Measurements from ENCODE around the gene KLHL10.
A peak's percentile ranks its signal among the peaks of the same experiment; 100 is the strongest.
"Not testable (repeated sequence)": the region's sequence is repeated elsewhere in the genome, so short reads cannot be mapped to it uniquely, and the experiment has no call there.

The KLHL10 gene

DNA sequence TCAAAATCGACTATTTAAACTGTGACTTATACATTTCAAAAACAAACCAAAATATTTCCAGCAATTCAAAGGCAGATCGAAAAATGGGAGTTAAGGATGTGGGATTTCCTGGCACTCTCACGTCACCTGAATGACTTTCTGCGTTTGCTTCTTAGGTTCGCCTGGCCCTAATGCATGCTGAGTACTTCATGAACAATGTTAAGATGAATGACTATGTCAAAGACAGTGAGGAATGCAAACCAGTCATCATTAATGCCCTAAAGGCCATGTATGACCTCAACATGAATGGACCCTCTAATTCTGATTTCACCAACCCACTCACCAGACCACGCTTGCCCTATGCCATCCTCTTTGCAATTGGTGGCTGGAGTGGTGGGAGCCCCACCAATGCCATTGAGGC is 7.3 kb downstream of the KLHL10 start:
- no peak for DNase-seq (ENCODE audit: low read depth)
- TF ChIP-seq, protein P1, sequence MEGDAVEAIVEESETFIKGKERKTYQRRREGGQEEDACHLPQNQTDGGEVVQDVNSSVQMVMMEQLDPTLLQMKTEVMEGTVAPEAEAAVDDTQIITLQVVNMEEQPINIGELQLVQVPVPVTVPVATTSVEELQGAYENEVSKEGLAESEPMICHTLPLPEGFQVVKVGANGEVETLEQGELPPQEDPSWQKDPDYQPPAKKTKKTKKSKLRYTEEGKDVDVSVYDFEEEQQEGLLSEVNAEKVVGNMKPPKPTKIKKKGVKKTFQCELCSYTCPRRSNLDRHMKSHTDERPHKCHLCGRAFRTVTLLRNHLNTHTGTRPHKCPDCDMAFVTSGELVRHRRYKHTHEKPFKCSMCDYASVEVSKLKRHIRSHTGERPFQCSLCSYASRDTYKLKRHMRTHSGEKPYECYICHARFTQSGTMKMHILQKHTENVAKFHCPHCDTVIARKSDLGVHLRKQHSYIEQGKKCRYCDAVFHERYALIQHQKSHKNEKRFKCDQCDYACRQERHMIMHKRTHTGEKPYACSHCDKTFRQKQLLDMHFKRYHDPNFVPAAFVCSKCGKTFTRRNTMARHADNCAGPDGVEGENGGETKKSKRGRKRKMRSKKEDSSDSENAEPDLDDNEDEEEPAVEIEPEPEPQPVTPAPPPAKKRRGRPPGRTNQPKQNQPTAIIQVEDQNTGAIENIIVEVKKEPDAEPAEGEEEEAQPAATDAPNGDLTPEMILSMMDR (IDR thresholded peaks at IDR 0.05; ENCODE audit: low read depth, low read length, missing control alignments), result no peak
- H3K4me3 ChIP-seq (ENCODE audit: low read depth, low read length), result no peak overlapping the region

DNA sequence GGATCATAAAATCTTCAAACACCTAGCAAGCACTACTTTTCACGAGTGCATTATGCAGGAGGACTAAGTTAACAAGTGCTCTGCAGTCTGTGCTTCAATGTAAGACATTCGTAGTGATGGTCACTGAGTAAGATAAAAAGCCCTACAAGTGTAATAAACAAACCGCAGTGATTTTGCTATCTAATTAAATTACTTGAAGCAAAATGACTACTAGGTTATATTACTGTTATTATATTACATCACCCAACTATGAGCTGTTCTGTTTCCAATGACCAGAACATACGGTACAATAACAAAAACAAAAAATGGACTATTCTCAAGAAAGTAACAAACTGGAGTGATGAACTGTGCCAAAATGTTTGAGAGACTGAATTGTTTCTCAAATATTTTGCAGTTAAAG is 11.2 kb downstream of the KLHL10 start:
- TF ChIP-seq, protein P1 (IDR thresholded peaks at IDR 0.05; ENCODE audit: low read depth, low read length, missing control alignments), result no peak
- DNase-seq (ENCODE audit: low read depth), result no peak
- H3K4me3 ChIP-seq (ENCODE audit: low read depth, low read length), result no peak overlapping the region

DNA sequence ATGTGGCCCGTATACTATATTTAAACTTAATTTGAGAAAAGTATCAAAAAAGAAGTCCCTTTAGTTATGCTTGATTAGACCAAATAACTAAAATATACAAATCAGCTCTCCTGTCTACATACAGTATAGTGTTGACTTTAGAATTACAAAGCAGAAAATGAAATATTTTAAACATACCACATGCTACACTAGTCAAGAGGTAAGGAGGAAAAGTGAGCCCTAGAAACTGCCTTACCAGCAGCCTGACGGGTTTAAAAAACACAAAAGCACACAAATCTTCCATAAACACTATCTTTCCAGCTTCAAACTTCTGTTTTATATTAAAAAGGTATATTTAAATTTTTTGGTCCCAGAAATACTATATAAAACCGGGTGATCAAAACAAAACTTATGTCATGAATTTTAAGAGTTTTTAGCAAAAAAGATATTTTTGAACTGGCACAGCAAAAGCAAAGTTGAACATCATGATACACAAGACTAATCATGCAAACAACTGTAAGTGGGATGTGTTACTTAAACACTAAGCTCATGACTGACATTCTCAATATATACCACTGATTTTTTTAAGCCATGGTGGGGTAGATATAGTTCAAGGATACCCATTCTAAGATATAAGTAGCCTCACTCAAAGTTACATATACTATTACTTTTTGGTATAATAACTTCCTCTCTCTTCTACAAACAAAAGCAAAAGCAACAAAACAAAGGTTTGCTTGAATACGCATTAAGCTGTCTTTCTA is 11.8 kb downstream of the KLHL10 start:
- no peak for DNase-seq (ENCODE audit: low read depth)
- H3K4me3 ChIP-seq (ENCODE audit: low read depth, low read length), result no peak overlapping the region
- TF ChIP-seq, protein P1 (IDR thresholded peaks at IDR 0.05; ENCODE audit: low read depth, low read length, missing control alignments), result no peak

DNA sequence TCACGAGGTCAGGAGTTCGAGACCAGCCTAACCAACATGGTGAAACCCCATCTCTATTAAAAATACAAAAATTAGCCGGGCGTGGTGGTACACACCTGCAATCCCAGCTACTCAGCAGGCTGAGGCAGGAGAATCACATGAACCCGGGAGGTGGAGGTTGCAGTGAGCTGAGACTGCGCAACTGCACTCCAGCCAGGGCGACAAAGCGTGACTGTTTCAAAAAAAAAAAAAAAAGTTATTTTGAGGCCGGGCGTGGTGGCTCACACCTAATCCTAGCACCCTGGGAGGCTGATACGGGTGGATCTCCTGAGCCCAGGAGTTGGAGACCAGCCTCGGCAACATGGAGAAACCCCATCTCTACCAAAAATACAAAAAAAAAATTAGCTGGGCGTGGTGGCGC is 13.8 kb downstream of the KLHL10 start:
- H3K4me3 ChIP-seq (ENCODE audit: low read depth, low read length); DNase-seq (ENCODE audit: low read depth): not testable (repeated sequence)

DNA sequence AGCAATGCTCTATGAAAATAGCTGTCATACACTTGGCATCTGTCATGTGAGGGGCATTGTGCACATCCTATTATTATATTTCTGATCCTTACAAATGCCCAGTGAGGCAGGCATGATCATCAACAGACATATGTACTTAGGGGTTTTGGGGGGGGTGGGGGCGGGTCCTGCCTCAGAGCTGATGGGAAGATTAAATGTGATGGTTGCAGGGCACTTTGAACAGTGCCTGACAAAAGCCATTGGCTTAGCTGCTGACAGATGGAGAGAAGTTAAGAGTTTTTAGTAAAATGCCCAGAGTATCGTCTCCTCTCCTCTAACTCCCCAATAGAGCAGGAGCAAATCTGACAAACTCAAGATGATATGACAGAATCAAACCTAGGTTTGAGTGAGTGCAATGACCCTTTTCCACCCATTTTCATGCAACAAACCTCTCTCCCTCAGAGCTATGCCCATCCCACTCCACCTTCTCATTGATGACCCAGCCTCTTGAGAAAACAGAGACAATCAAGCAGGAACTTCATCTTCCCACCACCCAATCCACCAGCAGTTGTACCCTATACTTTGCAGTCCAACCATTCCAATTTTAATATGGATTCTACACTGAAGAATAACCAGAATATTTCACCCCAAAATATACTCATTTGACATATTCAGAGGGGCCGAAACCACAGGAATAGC is 22.8 kb downstream of the KLHL10 start:
- H3K4me3 ChIP-seq (ENCODE audit: low read depth, low read length), result no peak overlapping the region
- TF ChIP-seq, protein P1 (IDR thresholded peaks at IDR 0.05; ENCODE audit: low read depth, low read length, missing control alignments), result no peak
- no peak for DNase-seq (ENCODE audit: low read depth)

DNA sequence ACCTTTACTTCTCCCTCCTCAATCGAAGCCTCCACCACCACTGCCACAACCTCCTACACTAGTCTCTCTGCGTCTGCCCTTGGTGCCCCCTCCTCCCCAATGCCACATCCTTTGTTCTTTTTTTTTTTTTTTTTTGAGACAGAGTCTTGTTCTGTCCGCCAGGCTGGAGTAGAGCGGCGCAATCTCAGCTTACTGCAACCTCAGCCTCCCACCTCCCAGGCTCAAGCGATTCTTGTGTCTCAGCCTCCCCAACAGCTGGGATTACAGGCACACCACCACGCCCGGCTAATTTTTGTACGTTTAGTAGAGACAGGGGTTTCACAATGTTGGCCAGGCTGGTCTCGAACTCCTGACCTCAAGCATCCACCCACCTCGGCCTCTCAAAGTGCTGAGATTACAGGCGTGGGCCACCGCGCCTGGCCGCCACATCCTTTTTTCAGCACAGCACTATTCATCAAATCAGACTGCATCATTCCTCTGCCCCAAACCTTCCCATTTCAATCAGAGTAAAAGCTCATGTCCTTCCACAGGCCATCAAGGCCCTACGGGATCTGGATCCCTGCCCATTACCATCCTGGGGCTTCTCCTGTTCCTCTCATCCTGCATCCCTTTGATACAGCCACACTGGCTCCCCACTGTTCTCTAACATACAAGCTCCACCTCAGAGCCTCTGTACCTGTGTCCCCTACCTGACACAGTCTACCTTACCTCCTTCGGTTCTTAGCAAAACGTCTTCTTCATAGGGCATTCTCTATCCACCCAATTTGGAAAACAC is 25.6 kb downstream of the KLHL10 start:
- DNase-seq (ENCODE audit: low read depth), result no peak
- TF ChIP-seq, protein P1 (IDR thresholded peaks at IDR 0.05; ENCODE audit: low read depth, low read length, missing control alignments), result no peak
- H3K4me3 ChIP-seq (ENCODE audit: low read depth, low read length), result peak overlapping the region; percentile 92; the same call in 1 of the 2 replicates

DNA sequence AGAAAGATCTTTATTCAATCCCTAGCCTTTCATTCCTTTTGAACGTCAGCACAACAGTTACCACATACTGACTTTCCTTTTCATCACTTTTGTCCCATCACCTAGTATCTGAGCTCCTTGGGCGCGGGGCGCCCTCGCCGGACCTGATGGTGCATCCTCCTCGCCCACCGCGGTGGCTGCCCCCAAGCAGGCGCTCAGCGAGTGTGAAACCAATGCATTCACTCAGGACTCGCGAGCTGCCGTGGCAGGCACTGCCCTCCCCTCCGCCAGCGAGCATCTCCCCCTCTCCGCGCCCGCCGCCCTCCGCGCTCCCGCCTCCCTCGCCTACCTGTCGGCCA is 26.8 kb downstream of the KLHL10 start:
- TF ChIP-seq, protein P1 (IDR thresholded peaks at IDR 0.05; ENCODE audit: low read depth, low read length, missing control alignments), result no peak
- H3K4me3 ChIP-seq (ENCODE audit: low read depth, low read length), result peak overlapping the region; percentile 92
- DNase-seq (ENCODE audit: low read depth), result no peak

Measured in GM12864 (cell line).